HepG2 (cell line): Measurements from ENCODE around the gene SOSTDC1. TPM values are rescaled to one million over a fixed set of nuclear protein-coding genes. Genes with fewer than 3 reads are reported as not detected.
A peak's percentile ranks its signal among the peaks of the same experiment; 100 is the strongest.

Source experiments
- ASH2L ChIP-seq: fragments of 300-600, 200-600 bp; sonication (generic); IDR thresholded peaks from 2 replicates; pipeline ENCODE4 v1.7.0; 2017; ENCODE audit warnings: low read depth, mild to moderate bottlenecking, moderate library complexity, mixed read lengths, low read length; ENCODE audit not compliant: insufficient read length
- CCDC6 ChIP-seq: sonication (generic); formaldehyde crosslinking; IDR thresholded peaks from 2 replicates; pipeline ENCODE4 v1.8.1; 2022; ENCODE audit warnings: mild to moderate bottlenecking, missing genetic modification reagents, moderate library complexity
- ELF4 ChIP-seq: sonication (generic); formaldehyde crosslinking; IDR thresholded peaks from 2 replicates; pipeline ENCODE4 v1.5.0; 2020; ENCODE audit warnings: missing genetic modification reagents, mild to moderate bottlenecking, moderate library complexity, borderline replicate concordance
- FLYWCH1 ChIP-seq: sonication (generic); formaldehyde crosslinking; IDR thresholded peaks from 2 replicates; pipeline ENCODE4 v1.8.1; 2023; ENCODE audit warnings: mild to moderate bottlenecking, missing genetic modification reagents
- GATAD2A ChIP-seq: IDR thresholded peaks from 2 replicates; pipeline ENCODE4 v1.6.1; 2016
- HNRNPUL1 ChIP-seq: fragments of 200-400 bp; formaldehyde crosslinking; IDR thresholded peaks from 2 replicates; pipeline ENCODE4 v1.6.1; 2017; ENCODE audit warnings: low read depth, mild to moderate bottlenecking, low read length, moderate library complexity
- MBNL3 ChIP-seq: fragments of 250-450 bp; sonication (Bioruptor Pico); conservative IDR thresholded peaks from 2 replicates; pipeline ENCODE4 v1.8.0; 2022; ENCODE audit warnings: mild to moderate bottlenecking, inconsistent platforms
- NR2C2 ChIP-seq: sonication (generic); formaldehyde crosslinking; IDR thresholded peaks from 2 replicates; pipeline ENCODE4 v1.4.0; 2020; ENCODE audit warnings: missing genetic modification reagents, mild to moderate bottlenecking, moderate library complexity, borderline replicate concordance
- REPIN1 ChIP-seq: sonication (generic); formaldehyde crosslinking; IDR thresholded peaks from 2 replicates; pipeline ENCODE4 v1.8.0; 2022; ENCODE audit warnings: missing genetic modification reagents, low read depth, mild to moderate bottlenecking, borderline replicate concordance
- XBP1 ChIP-seq: sonication (generic); formaldehyde crosslinking; IDR thresholded peaks from 2 replicates; pipeline ENCODE4 v1.5.0; 2020; ENCODE audit warnings: missing genetic modification reagents
- ZNF17 ChIP-seq: sonication (generic); formaldehyde crosslinking; IDR thresholded peaks from 2 replicates; pipeline ENCODE4 v1.5.0; 2020; ENCODE audit warnings: mild to moderate bottlenecking, missing genetic modification reagents
- ZNF572 ChIP-seq: sonication (generic); formaldehyde crosslinking; IDR thresholded peaks from 2 replicates; pipeline ENCODE4 v1.5.1; 2020; ENCODE audit warnings: mild to moderate bottlenecking, missing genetic modification reagents
- ZNF589 ChIP-seq: sonication (generic); formaldehyde crosslinking; conservative IDR thresholded peaks from 2 replicates; pipeline ENCODE4 v1.8.0; 2022; ENCODE audit warnings: mild to moderate bottlenecking, moderate library complexity, missing genetic modification reagents
- ZNF660 ChIP-seq: sonication (generic); formaldehyde crosslinking; IDR thresholded peaks from 2 replicates; pipeline ENCODE4 v1.5.1; 2020; ENCODE audit warnings: mild to moderate bottlenecking, low read depth, missing genetic modification reagents, borderline replicate concordance
- ZNF672 ChIP-seq: sonication (generic); formaldehyde crosslinking; IDR thresholded peaks from 2 replicates; pipeline ENCODE4 v1.8.1; 2022; ENCODE audit warnings: missing genetic modification reagents
- ZNF720 ChIP-seq: sonication (generic); formaldehyde crosslinking; IDR thresholded peaks from 2 replicates; pipeline ENCODE4 v1.4.0; 2020; ENCODE audit warnings: missing genetic modification reagents
- polyA plus RNA-seq, 8 experiments: library from polyadenylated mRNA; depleted of rRNA in 3 of 8; stranded (reverse) in 7 of 8; unstranded in 1 of 8; fragments of >200 nt; fragmentation: Illumina TruSeq in 4 of 8; extraction: Trizol in 4 of 8; gene quantifications; 2 replicates each; pipeline versions ENCODE4 v1.2.1 to v1.2.3, GENCODE V29; 2011 to 2016; ENCODE audit warnings: low read depth in 4 of 8, missing spikeins in 1 of 8, mixed read lengths in 1 of 8; ENCODE audit not compliant: insufficient read depth in 1 of 8
- total RNA-seq, 5 experiments: library from RNA; depleted of rRNA; stranded (reverse); fragments of >200 nt; fragmentation: Illumina TruSeq; extraction: Trizol; gene quantifications; 2 replicates each; pipeline ENCODE4 v1.2.3, GENCODE V29; 2016; ENCODE audit warnings: low read depth in 1 of 5
- TF ChIP-seq, protein P1 (sequence below): sonication (generic); formaldehyde crosslinking; IDR thresholded peaks from 2 replicates; pipeline ENCODE4 v1.5.1; 2020; ENCODE audit warnings: missing genetic modification reagents, mild to moderate bottlenecking, borderline replicate concordance
- TF ChIP-seq, protein P2 (sequence below): sonication (generic); formaldehyde crosslinking; IDR thresholded peaks from 2 replicates; pipeline ENCODE4 v1.5.0; 2020; ENCODE audit warnings: mild to moderate bottlenecking, missing genetic modification reagents
- TF ChIP-seq, protein P3 (sequence below), 2 experiments: sonication (generic) in 1 of 2; formaldehyde crosslinking in 1 of 2; IDR thresholded peaks; 2 replicates each; pipeline versions ENCODE4 v1.4.0 to v1.6.1; 2018 to 2020; ENCODE audit warnings: missing genetic modification reagents in 2 of 2, borderline replicate concordance in 1 of 2, low read depth in 1 of 2, mild to moderate bottlenecking in 1 of 2, missing biosample characterization in 1 of 2

The SOSTDC1 gene
- total and polyA plus RNA-seq, 2 of the 13 experiments (the other 11 are each of a cell fraction or from before 2014, with no cell fraction given) = not detected

DNA sequence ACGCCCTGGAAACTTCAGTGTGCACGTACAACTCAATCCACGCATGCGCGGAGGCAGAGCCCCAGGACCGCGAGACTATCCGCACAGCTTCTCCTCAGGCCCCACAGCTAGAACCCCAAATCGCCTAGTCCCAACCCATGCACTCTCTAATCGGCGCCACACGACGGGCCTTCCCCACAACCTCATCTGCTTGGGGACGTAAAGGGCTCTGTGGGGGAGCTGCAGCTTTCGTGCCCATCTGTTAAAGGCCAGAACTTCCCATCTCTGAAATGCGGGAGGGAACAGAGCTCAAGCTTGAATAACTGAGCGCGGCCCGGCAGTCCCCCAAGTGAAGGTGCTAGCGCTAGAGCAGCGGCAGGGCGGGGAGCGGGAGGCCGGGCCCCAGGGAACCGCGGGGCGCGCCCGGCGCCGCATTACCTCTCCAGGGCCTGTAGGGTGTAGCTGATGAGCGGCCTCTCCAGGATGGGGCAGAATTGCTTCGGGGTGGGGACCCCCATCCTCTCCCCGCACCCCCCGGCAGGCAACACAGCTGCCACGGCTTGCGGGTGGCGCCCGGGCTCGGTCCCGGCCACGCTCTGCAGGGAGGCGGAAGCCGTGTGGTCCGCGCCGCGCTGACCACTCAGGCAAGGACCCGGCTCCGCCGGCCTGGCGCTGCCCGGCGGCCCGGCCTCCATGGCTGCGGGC, 44.7 kb downstream of the SOSTDC1 start (continued):
- TF ChIP-seq, protein P1, sequence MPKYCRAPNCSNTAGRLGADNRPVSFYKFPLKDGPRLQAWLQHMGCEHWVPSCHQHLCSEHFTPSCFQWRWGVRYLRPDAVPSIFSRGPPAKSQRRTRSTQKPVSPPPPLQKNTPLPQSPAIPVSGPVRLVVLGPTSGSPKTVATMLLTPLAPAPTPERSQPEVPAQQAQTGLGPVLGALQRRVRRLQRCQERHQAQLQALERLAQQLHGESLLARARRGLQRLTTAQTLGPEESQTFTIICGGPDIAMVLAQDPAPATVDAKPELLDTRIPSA (CRISPR knock-in tag) = peak; percentile 75; the same call in 1 of the 2 replicates
- TF ChIP-seq CCDC6 = no peak
- TF ChIP-seq REPIN1 (CRISPR knock-in tag) = peak; percentile 52; the same call in 1 of the 2 replicates
- TF ChIP-seq, protein P2, sequence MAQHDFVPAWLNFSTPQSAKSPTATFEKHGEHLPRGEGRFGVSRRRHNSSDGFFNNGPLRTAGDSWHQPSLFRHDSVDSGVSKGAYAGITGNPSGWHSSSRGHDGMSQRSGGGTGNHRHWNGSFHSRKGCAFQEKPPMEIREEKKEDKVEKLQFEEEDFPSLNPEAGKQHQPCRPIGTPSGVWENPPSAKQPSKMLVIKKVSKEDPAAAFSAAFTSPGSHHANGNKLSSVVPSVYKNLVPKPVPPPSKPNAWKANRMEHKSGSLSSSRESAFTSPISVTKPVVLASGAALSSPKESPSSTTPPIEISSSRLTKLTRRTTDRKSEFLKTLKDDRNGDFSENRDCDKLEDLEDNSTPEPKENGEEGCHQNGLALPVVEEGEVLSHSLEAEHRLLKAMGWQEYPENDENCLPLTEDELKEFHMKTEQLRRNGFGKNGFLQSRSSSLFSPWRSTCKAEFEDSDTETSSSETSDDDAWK = no peak
- TF ChIP-seq ZNF589 (CRISPR knock-in tag) = peak; percentile 78; the same call in 1 of the 2 replicates
- no peak for TF ChIP-seq MBNL3 (CRISPR knock-in tag)
- no peak for TF ChIP-seq ZNF720 (CRISPR knock-in tag)
- TF ChIP-seq ZNF572 = peak; percentile 95; the same call in 1 of the 2 replicates
- 0 out of 2 replicates have a peak, but pooled peaks have one; percentile 14 for TF ChIP-seq ZNF672 (CRISPR knock-in tag)
- TF ChIP-seq NR2C2 = 0 out of 2 replicates have a peak, but pooled peaks have one; percentile 22
- peak; percentile 38 for TF ChIP-seq ASH2L
- peak; percentile 43 for TF ChIP-seq GATAD2A
- no peak for TF ChIP-seq ZNF660 (CRISPR knock-in tag)
- no peak for TF ChIP-seq FLYWCH1 (CRISPR knock-in tag)
- no peak for TF ChIP-seq HNRNPUL1
- TF ChIP-seq, protein P3, sequence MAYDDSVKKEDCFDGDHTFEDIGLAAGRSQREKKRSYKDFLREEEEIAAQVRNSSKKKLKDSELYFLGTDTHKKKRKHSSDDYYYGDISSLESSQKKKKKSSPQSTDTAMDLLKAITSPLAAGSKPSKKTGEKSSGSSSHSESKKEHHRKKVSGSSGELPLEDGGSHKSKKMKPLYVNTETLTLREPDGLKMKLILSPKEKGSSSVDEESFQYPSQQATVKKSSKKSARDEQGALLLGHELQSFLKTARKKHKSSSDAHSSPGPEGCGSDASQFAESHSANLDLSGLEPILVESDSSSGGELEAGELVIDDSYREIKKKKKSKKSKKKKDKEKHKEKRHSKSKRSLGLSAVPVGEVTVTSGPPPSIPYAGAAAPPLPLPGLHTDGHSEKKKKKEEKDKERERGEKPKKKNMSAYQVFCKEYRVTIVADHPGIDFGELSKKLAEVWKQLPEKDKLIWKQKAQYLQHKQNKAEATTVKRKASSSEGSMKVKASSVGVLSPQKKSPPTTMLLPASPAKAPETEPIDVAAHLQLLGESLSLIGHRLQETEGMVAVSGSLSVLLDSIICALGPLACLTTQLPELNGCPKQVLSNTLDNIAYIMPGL (CRISPR knock-in tag; IDR thresholded peaks at IDR 0.05; ENCODE audit: borderline replicate concordance in 1 of 2, low read depth in 1 of 2) = peak; percentile 48 to 70; a peak in 2 of 4 replicates
- TF ChIP-seq XBP1 = no peak
- TF ChIP-seq ELF4 (CRISPR knock-in tag) = no peak
- no peak for TF ChIP-seq ZNF17 (CRISPR knock-in tag)
